ENCODE results near the gene HK1. TPM values are rescaled to one million over a fixed set of nuclear protein-coding genes. Genes with fewer than 3 reads are reported as not detected.

HK1 gene
- total RNA-seq, 1 experiment from 2014 or later, result 98.8 TPM

DNA sequence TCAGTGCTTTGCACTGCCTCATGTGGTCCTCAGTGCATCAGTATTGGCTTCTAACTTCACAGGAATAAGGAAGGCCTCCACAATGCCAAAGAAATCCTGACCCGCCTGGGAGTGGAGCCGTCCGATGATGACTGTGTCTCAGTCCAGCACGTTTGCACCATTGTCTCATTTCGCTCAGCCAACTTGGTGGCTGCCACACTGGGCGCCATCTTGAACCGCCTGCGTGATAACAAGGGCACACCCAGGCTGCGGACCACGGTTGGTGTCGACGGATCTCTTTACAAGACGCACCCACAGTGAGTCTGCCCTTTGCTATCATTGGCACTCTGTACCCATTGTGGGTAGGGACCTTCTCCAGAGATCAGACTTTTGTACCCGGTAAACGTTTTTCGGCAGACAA, 101.5 kb downstream of the HK1 start:
- H3K9me3 ChIP-seq (ENCODE audit: control insufficient read depth, low read depth, low read length), result no peaks in the 10 kb centered on the region
- no peak overlapping the region for H3K14ac ChIP-seq (ENCODE audit: insufficient read depth, low read length)
- Mint-ChIP-seq H3K27me3 (ENCODE audit: low read depth) (no peaks in the 10 kb centered on the region), H3K36me3 (ENCODE audit: insufficient read depth in 1 of 3, low read depth in 3 of 3) (peaks cover 51 to 67% (median 64%) of the 10 kb centered on the region in 3 experiments; a peak in 6 of 7 replicates), H3K4me1 (peaks cover 29 to 34% of the 10 kb centered on the region in 2 experiments), H3K9me3 (no peaks in the 10 kb centered on the region), H3K27ac (peak overlapping the region in 1 of 3 experiments; percentile 18; a peak in 1 of 7 replicates), H3K4me3 (no peak overlapping the region)
- H3T11ph ChIP-seq (ENCODE audit: low read length), result no peak overlapping the region
- H2AK5ac ChIP-seq (ENCODE audit: insufficient read length, low read length), result no peak overlapping the region
- H4K5ac ChIP-seq (ENCODE audit: insufficient read length, low read depth, low read length), result no peak overlapping the region
- H3K4me2 ChIP-seq (ENCODE audit: insufficient read depth, insufficient read length, low read length), result no peak overlapping the region
- H2BK20ac ChIP-seq (ENCODE audit: low read depth, low read length, poor library complexity, severe bottlenecking), result no peak overlapping the region
- no peaks in the 10 kb centered on the region for H3K27me3 ChIP-seq (ENCODE audit: insufficient read depth, low read length)
- no peak overlapping the region for H2BK12ac ChIP-seq (ENCODE audit: insufficient read length, low read depth, low read length)
- H3K4me1 ChIP-seq (ENCODE audit: insufficient read depth, low read length), result peaks cover 1% of the 10 kb centered on the region; the same call in 1 of the 2 replicates
- H2AFZ ChIP-seq (ENCODE audit: low read length), result no peak overlapping the region
- WGBS (ENCODE audit: extremely low coverage, insufficient read length, low lambda C conversion rate), result no CpG with 5 or more reads among the region's 16 CpGs
- no peak overlapping the region for H3K23ac ChIP-seq (ENCODE audit: insufficient read length, low read depth, low read length)
- H3K79me2 ChIP-seq (ENCODE audit: insufficient read depth, low read length), result no peaks in the 10 kb centered on the region
- H4K91ac ChIP-seq (ENCODE audit: insufficient read length, low read depth, low read length), result no peak overlapping the region
- TF ChIP-seq, protein P1, sequence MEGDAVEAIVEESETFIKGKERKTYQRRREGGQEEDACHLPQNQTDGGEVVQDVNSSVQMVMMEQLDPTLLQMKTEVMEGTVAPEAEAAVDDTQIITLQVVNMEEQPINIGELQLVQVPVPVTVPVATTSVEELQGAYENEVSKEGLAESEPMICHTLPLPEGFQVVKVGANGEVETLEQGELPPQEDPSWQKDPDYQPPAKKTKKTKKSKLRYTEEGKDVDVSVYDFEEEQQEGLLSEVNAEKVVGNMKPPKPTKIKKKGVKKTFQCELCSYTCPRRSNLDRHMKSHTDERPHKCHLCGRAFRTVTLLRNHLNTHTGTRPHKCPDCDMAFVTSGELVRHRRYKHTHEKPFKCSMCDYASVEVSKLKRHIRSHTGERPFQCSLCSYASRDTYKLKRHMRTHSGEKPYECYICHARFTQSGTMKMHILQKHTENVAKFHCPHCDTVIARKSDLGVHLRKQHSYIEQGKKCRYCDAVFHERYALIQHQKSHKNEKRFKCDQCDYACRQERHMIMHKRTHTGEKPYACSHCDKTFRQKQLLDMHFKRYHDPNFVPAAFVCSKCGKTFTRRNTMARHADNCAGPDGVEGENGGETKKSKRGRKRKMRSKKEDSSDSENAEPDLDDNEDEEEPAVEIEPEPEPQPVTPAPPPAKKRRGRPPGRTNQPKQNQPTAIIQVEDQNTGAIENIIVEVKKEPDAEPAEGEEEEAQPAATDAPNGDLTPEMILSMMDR (conservative IDR thresholded peaks at IDR 0.05), result no peak
- no peak overlapping the region for H2BK120ac ChIP-seq (ENCODE audit: low read depth, low read length, poor library complexity, severe bottlenecking)
- no peak overlapping the region for H3K56ac ChIP-seq (ENCODE audit: insufficient read length, low read depth, low read length)
- H2BK15ac ChIP-seq (ENCODE audit: low read depth, low read length), result no peak overlapping the region
- no peak overlapping the region for H2BK5ac ChIP-seq (ENCODE audit: insufficient read length, low read length)
- H4K8ac ChIP-seq (replicated peaks; ENCODE audit: insufficient read length, low read depth, low read length), result no peak overlapping the region
- H3K27ac ChIP-seq (ENCODE audit: insufficient read length, low read depth, low read length), result no peak overlapping the region
- H3K23me2 ChIP-seq (ENCODE audit: insufficient read length, low read depth, low read length, poor library complexity, severe bottlenecking), result no peaks in the 10 kb centered on the region
- no peak for DNase-seq
- no peak overlapping the region for H3K18ac ChIP-seq (ENCODE audit: insufficient read length, low read depth, low read length)
- H3K9ac ChIP-seq (ENCODE audit: extremely low read depth, insufficient read length, low read length), result no peak overlapping the region
- H3K4ac ChIP-seq (ENCODE audit: low read depth, low read length), result no peak overlapping the region
- H3K79me1 ChIP-seq (ENCODE audit: insufficient read depth, low read depth, low read length, poor library complexity, severe bottlenecking), result peaks cover 3% of the 10 kb centered on the region
- H4K20me1 ChIP-seq (ENCODE audit: control insufficient read depth, insufficient read depth, insufficient read length), result no peaks in the 10 kb centered on the region

Measured in H9 (cell line).